ENCODE data around the gene TMEM35B.

DNA sequence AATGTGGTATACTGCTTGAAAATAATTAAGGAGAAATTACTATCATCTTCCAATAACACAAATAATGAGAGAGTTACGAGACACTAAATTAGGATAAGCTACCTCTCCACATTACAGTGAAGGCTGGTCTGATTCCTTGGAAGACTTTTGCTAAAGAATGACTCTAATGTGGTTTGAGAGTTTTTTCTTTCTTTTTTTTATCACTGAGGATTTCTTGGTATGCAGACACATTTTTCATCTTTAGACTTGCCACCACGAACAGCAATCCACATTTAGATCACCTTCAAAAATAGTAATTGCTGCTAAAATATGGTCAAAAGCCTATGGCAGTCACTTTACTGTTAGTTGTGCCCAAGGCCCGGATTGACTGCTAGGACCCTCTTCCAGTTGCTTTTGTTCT is 16.6 kb upstream of the TMEM35B start:
- TF ChIP-seq, protein P1, sequence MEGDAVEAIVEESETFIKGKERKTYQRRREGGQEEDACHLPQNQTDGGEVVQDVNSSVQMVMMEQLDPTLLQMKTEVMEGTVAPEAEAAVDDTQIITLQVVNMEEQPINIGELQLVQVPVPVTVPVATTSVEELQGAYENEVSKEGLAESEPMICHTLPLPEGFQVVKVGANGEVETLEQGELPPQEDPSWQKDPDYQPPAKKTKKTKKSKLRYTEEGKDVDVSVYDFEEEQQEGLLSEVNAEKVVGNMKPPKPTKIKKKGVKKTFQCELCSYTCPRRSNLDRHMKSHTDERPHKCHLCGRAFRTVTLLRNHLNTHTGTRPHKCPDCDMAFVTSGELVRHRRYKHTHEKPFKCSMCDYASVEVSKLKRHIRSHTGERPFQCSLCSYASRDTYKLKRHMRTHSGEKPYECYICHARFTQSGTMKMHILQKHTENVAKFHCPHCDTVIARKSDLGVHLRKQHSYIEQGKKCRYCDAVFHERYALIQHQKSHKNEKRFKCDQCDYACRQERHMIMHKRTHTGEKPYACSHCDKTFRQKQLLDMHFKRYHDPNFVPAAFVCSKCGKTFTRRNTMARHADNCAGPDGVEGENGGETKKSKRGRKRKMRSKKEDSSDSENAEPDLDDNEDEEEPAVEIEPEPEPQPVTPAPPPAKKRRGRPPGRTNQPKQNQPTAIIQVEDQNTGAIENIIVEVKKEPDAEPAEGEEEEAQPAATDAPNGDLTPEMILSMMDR (optimal IDR thresholded peaks at IDR 0.05 in 1 of 3, IDR thresholded peaks at IDR 0.05 in 1 of 3, conservative IDR thresholded peaks at IDR 0.05 in 1 of 3; ENCODE audit: extremely low read depth in 1 of 3, insufficient read depth in 2 of 3, low read length in 3 of 3) = no peak
- no peak for TF ChIP-seq EZH2 (IDR thresholded peaks at IDR 0.05; ENCODE audit: low read length)

Data from keratinocyte (primary cell).